Measurements from ENCODE around the gene DPRX.

Gene DPRX

GRCh38 chr19:53631949-53632407, at the start of gene DPRX:
Gene DPRX (plus strand): TSS chr19:53631999. CDS start chr19:53632107, 108 bp downstream.
- DNase-seq = no peak

DNA sequence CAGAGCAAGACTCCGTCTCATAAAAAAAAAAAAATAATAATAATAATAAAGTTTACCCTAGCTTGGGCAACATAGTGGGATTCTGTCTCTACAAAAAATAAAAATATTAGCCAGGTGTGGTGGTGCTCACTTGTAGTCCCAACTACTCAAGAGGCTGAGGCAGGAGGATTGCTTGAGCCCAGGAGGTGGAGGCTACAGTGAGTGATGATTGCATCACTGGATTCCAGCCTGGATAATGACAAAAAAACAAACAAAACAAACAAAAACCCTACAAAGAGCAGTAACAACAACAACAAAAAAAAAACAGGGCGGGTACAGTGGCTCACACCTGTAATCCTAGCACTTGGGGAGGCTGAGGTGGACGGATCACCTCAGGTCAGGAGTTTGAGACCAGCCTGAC, 48.6 kb upstream of the DPRX start:
- DNase-seq = no peak

DNA sequence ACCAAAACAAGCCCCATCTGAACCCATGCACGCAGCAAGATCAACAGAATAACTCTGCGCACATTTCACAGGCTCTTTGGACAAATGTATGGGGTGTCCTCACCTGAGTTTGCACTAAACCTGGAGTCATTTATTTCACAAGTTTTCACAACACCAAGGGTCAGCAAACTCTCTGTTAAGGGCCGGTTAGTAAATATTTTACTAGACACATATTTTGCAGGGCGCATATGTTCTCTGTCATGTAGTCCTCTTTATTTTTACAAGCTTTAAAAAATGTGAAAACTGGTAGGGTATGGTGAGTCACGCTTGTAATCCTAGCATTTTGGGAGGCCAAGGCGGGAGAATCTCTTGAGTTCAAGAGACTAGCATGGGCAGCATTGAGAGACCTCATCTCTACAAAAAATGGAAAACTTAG, 45.5 kb upstream of the DPRX start:
- no peak for DNase-seq

GRCh38 chr19:53594811-53595509, 36.8 kb upstream of the DPRX start:
- no peak for DNase-seq

DNA sequence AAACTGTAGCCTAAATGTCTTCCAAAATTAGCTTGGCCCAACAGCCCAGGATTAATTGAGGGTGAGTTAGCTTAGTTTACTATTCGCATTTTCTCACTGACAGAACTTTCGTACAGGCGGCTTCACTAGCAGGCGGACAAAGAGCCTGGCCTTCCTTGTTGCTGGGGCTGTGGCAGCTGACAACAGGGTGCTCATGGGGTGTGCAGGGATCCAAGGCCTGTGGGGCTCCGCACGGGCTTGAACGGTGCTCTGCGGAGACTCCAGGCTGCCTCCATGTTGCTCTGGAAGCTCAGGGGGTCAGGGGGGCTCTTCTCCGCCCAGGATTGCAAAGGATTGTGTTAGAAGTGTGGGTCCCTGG, 36.3 kb upstream of the DPRX start:
- DNase-seq = no peak

DNA sequence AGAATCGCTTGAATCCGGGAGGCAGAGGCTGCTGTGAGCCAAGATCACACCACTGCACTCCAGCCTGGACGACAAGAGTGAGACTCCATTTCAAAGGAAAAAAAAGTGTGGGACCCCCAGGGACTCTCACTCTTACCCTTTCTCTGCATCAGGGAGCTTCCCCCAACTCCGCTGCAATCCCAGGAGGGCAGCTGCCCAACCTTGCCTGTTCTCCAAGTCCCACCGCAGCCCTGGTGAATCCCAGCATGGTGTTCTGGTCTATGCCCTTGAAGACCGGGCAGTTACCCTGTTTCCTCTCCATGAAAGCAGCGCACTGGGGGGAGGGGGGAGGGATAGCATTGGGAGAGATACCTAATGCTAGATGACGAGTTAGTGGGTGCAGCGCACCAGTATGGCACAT, 35.7 kb upstream of the DPRX start:
- DNase-seq = no peak

- DNase-seq = no peak
Observed at GRCh38 chr19:53597023-53597422, 34.8 kb upstream of the DPRX start.

GRCh38 chr19:53598361-53598760, 33.4 kb upstream of the DPRX start:
- no peak for DNase-seq

GRCh38 chr19:53600217-53600616, 31.6 kb upstream of the DPRX start:
- no peak for DNase-seq

- no peak for DNase-seq
Observed at GRCh38 chr19:53606031-53606430, 25.8 kb upstream of the DPRX start.

DNA sequence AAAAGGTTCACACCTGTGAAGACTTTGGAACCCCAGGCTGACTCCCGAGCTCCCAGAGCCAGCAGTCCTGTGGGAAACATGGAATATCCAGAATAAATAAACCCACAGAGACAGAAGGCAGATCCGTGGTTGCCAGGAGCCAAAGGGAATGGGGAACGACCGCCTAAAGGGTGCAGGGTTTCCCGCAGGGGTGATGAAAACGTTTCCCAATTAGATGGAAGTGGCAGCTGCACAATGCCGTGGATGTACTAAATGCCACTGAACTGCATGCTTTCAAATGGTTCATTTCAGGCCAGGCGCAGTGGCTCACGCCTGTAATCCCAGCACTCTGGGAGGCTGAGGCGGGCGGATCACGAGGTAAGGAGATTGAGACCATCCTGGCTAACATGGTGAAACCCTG, 23.4 kb upstream of the DPRX start:
- DNase-seq = no peak

DNA sequence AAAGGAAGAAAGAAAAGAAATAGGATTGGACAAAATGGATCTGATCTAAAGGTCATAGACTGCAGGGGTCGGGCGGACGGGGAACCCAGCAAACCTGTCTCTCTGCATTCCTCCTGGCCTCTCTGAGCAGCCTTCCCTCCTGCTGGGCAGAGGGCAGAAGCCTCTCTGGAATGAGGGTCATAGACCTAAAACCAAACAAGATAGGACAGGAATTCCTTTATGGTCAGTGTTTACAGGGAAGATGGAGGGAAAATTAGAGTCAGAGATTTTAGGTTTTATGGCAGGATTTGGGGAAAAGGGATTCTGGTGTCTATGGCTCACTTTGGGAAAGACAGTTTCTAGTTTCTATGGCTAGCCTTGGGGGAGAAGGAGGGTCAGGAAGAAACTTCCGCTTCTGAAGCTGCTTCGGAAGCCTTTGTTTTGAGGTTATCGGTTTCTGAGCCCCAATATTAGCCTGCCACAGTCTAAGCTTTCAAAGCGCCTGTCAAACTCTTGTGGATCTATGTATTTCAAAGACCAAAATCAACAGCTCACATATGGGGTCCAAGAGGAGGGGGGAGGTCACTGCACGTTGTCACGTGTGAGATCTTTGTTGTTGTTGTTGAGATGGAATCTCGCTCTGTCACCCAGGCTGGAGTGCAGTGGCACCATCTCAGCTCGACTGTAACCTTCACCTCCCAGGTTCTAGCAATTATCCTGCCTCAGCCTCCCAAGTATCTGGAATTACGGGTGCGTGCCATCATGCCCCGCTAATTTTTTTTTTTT, 18.9 kb upstream of the DPRX start:
- DNase-seq = no peak

DNA sequence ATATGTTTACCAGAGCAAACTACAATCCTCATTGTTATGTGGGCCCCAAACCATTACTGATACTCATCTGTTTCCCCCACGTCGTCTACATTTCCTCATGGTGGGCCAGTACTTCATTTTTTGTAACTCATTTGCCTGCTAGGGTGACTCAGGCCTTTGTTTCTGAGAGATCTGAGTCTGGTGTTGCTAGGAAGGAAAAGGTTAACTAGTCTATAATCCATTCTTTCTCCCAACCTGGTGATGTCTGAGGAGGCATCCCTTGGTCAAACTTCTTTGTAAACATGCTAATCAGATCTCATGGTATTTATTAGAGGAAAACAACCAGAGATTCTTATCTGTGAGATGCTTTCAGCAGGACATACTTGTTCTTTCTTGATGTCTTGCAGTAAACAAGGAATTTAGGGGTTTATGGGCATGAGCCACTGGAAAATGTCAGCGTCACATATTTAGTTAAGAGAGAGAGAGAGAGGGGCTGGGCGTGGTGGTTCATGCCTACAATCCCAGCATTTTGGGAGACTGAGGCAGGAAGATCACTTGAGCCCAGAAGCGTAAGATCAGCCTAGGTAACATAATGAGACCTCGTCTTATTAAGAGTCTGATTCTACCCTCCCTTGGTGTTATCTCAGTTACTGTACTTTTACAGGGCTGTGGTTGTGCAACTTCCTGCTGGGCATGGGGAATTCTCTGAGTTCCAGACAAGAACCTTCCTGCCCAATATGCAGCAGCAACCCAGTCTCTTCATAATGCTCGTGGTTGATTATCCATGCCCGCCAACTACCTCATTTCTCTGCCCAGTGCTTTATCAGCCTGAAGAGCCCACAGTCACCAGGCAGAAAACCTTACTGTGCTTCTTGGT, 9.7 kb upstream of the DPRX start:
- DNase-seq = no peak

DNA sequence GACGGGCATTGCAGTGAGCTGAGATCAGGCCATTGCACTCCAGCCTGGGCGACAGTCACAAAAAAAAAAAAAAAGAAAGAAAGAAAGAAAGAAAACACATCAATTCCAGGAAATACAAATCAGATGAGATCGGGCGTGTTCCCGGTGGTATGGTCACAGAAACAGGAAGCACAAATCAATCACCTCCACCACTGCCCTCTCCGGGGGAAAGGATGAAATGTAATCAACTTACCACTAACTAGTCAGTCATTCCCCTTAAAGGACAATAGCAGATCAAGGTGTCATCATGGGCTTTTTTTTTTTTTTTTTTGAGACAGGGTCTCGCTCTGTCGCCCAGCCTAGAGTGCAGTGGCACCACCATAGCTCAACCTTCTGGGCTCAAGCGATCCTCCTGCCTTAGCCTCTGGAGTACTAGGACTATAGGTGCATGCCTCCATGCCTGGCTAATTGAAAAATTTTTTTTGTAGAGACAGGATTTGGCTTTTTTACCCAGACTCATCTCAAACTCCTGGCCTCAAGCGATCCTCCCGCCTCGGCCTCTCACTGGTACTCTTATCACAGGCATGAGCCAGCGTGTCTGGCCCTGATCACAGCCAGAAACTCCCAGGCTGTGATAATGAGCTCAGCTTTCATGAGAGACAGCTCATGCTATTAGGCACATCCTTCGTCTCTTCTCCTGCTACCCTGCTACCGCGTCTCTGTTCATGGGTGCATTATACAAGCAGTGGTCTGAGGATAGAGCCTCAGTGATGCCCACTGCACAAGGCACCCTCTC, 6.8 kb upstream of the DPRX start:
- no peak for DNase-seq

GRCh38 chr19:53626486-53626885, 5.3 kb upstream of the DPRX start:
- no peak for DNase-seq

DNA sequence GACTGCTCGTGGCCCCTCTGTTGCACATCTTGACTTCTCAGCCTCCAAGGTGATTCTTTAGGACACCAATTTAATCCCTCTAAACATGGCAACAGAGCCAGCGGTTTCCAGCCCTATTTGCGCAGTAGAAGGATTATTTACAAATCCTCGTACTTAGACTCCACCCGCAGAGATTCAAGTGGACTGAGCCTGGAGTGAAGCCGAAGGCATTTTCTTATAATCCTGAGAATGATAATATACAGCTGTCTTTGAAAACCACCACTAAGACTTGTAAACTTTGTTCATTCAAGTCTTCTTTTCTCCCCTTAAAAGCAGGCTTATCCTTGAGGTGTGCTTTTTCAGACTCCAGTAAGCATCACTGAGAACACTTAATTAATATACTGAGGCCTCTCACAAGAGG, 4.8 kb upstream of the DPRX start:
- no peak for DNase-seq

DNA sequence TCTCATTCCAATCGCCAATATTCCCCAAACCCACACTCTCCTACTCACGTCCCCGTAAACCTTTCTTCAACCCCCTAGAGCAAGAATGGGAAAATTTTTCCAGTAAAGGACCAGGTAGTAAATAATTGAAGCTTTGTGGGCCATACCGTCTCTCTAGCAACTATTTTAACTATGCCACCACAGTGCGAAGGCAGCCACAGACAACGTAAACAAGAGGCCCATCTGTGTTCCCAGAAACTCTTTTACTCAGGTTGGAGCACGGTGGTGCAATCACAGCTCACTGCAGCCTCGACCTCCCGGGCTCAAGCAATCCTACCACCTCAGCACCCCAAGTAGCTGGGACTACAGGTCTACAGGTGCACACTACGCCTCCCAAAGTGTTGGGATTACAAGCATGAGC, 3.0 kb downstream of the DPRX start:
- DNase-seq = no peak

- no peak for DNase-seq
Observed at GRCh38 chr19:53639471-53639870, 7.7 kb downstream of the DPRX start.

DNA sequence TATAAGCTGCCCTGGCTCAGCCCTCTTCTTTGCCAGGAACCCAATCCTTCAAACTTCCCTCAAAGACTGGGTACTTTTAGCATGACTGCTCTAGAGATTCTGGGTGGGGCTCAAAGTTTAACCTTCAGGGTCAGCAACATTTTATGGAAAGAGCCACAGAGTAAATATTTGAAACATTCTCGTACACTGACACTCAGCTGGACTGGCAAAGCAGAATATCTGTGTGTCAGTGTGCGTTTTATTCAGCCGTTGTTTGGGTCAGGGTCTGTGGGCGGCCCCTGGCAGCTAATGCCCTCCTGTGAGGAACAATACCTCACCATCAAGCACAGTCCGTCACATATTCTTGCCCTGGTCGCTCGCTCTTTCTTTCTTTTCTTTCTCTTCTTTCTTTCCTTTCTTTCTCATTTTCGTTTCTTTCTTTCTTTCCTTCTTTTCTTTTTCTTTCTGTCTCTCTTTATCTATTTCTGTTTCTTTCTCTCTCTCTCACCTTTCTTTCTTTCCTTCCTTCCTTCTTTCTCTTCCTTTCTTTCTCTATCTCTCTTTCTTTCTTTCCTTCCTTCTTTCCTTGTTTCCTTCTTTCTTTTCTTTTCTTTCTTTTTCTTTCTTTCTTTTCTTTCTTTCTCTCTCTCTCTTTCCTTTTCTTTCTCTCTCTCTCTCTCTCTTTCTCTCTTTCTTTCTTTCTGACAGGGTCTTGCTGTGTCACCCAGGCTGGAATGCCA, 10.7 kb downstream of the DPRX start:
- DNase-seq = no peak

DNA sequence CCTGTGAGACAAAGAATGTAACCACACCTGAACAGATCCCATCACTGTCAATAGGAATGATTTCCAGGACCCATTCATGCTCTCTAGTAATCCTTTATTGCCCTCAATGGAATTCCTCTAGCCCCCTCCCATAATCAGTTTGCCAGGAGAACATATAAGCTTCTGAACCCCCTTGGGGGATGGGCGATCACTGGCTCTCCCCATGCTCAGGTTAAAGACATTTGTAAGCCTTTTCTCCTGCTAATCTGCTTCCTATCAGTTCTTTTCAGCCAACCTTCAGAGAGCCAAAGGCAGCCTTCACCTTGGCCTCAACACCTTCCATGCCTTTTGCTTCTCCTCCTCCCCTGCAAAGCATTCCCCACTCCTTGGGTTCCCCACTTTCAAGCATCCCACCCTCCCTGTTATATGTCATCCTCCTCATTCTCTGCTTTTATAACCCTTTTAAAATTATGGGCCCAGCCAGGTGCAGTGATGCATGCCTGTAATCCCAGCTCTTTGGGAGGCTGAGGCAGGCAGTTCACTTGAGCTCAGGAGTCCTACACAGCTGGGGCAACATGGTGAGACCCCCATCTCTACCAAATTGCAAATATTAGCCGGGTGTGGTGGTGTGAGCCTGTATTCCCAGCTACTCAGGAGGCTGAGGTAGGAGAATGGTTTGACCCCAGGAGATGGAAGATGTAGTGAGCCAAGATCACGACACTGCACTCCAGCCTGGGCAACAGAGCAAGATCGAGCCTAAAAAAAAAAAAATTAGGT, 12.4 kb downstream of the DPRX start:
- no peak for DNase-seq

GRCh38 chr19:53646144-53646543, 14.3 kb downstream of the DPRX start:
- DNase-seq = no peak

Data from NCI-H748 treated with DMSO at 0.1 percent for 48 hours (cell line).